ENCODE results near the gene RANBP3L.

DNA sequence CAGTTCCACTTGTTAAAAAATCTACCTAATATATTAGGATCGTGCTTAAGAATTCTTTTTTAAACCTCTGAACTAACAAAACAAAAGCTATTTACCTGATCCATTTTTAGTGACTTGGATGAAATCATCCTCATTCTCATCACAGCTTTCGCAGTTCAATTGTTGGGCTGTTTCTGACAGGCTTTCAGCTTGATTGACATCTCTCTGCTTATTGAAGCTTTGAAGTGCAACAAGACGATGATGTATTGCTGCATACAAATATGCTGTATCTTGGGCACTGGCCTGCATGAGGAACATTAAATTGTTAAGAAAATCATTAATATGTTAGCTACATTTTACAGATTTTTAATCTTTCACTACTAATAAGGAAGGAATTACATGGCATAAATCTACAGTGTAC is 50.5 kb downstream of the RANBP3L start:
- TF ChIP-seq POLR2A (IDR thresholded peaks at IDR 0.05; ENCODE audit: low read depth, low read length): no peak
- TF ChIP-seq POLR2AphosphoS5 (IDR thresholded peaks at IDR 0.05; ENCODE audit: low read depth, low read length): no peak
- TF ChIP-seq SPI1 (IDR thresholded peaks at IDR 0.05; ENCODE audit: low read depth, low read length): no peak
- TF ChIP-seq TAF1 (IDR thresholded peaks at IDR 0.05; ENCODE audit: low read depth, low read length): no peak
- no peak for TF ChIP-seq POU2F2 (IDR thresholded peaks at IDR 0.05; ENCODE audit: low read depth, low read length)
- no peak for TF ChIP-seq PAX5 (IDR thresholded peaks at IDR 0.05; ENCODE audit: insufficient read depth, low read length, severe bottlenecking)

Data from GM12891 (cell line).